ENCODE data around the gene SPEG. TPM values are rescaled to one million over a fixed set of nuclear protein-coding genes. Genes with fewer than 3 reads are reported as not detected.
"Not testable (repeated sequence)": the region's sequence is repeated elsewhere in the genome, so short reads cannot be mapped to it uniquely, and the experiment has no call there.

Gene SPEG
- polyA plus RNA-seq (ENCODE audit: insufficient read length): 235 TPM

- no peak for DNase-seq (ENCODE audit: low read depth)
Measured at GRCh38 chr2:219434718-219435525, at the start of gene SPEG. TSS of gene SPEG (plus strand) at chr2:219434843. CDS start at chr2:219434978, 135 bp downstream.

- DNase-seq (ENCODE audit: low read depth): no peak
Measured at GRCh38 chr2:219384859-219385258, 49.8 kb upstream of the SPEG start.

- DNase-seq (ENCODE audit: low read depth): no peak
Measured at GRCh38 chr2:219385958-219386520, 48.6 kb upstream of the SPEG start.

DNA sequence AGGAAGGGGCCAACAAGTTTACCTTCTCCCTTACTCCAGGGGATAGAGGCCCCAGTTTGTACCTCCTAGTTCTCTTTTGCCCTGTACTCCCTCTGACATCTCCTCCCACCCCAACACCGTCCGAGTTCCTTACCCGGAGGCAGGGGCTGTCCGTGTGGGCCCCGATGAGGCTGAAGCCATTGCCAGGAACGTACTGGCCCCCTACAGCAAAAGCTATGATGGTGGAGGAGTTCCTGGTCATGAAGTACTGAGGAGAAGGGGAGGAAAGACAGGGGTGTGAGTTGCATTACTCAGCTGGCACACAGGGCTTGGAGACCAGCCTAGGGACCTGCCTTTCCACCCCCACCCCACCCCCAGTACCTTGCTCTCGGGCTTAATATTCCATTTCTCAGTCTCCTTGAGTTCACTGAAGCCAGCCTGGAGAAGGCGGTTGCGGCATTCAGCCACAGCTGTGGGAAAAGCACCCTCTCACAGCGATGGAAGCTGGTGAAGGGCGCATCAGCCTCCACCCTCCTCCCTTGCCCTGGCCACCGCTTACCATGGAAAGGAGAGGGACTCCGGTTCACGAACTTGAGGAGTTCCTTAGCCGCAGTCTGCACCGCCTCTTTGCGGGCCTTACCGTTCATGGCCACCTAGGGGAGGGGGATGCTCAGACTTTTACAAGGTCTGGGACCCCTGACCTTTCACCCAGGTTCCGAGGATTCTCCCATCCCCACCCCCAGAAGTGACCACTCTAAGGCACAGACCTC, 47.9 kb upstream of the SPEG start:
- DNase-seq (ENCODE audit: low read depth): no peak

- DNase-seq (ENCODE audit: low read depth): peak; percentile 31
Measured at GRCh38 chr2:219387306-219388120, 47.1 kb upstream of the SPEG start, which contains the start of gene DNPEP. TSS of gene DNPEP (minus strand) at chr2:219387912. CDS start at chr2:219387794, 118 bp downstream.

- peak; percentile 79 for DNase-seq (ENCODE audit: low read depth)
Measured at GRCh38 chr2:219388121-219388906, 46.3 kb upstream of the SPEG start.

GRCh38 chr2:219388907-219389156, 45.8 kb upstream of the SPEG start:
- no peak for DNase-seq (ENCODE audit: low read depth)

DNA sequence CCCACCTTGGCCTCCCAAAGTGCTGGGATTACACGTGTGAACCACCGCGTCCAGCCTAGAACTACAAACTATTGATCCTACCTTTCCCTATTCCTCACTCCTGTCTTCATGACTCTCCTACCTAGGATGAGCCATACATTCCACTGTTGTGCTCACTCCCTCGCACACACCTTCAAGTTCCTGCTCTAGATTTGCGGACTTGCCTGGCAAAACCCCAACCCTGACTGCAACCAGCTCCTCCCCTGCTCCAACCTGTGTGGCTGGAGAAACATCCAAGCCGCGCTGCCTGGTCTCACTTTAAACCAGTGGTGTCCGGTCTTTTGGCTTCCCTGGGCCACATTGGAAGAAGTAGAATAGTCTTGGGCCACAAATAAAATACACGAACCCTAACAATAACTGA, 41.9 kb upstream of the SPEG start:
- no peak for DNase-seq (ENCODE audit: low read depth)

- DNase-seq (ENCODE audit: low read depth): not testable (repeated sequence)
Measured at GRCh38 chr2:219395056-219395455, 39.6 kb upstream of the SPEG start.

DNA sequence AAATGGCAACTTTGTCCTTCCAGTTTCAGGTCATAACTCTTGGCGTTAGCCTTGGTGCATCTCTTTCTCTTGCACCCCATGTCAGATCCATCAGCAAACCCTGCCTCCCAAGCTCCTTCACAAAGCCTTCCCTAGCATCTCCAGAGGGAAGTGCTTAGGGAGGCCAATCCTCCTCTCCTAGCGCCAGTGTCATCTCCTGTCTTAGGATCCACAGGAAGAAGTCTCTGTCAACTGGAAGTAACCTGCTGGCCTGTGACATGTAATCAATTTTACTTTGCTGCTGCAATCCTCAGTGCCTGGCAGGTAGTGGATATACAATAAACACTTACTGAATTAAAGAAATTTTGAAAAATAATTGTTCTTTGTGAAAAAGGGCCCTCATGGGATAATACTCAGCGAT, 39.0 kb upstream of the SPEG start:
- DNase-seq (ENCODE audit: low read depth): no peak

DNA sequence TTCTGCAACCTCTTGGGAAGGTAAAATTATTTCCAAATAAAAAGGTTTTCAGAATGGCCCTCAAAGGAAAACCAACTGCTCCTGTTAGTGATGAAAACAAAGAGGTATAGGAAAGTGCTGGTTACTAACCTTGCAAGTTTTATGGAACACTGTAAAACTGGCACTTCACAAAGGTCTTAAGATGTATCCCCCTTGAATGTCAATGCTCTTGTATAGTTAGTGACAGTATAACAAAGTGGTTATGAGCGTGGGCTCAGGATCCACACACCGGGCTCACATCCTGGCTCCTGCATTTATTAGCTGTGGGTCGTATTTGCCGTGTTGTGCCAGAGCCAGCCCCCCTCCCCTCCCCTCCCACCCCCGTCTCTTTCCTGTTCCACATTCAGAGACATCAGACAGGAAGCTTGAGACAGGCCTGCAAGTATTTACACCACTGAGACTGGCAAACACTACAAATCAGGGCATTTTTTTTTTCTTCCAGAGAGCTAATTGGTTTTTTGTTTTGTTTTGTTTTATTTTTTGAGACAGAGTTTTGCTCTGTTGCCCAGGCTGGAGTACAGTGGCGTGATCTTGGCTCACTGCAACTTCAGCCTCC, 37.7 kb upstream of the SPEG start:
- no peak for DNase-seq (ENCODE audit: low read depth)

GRCh38 chr2:219398721-219399363, 35.8 kb upstream of the SPEG start:
- DNase-seq (ENCODE audit: low read depth): no peak

DNA sequence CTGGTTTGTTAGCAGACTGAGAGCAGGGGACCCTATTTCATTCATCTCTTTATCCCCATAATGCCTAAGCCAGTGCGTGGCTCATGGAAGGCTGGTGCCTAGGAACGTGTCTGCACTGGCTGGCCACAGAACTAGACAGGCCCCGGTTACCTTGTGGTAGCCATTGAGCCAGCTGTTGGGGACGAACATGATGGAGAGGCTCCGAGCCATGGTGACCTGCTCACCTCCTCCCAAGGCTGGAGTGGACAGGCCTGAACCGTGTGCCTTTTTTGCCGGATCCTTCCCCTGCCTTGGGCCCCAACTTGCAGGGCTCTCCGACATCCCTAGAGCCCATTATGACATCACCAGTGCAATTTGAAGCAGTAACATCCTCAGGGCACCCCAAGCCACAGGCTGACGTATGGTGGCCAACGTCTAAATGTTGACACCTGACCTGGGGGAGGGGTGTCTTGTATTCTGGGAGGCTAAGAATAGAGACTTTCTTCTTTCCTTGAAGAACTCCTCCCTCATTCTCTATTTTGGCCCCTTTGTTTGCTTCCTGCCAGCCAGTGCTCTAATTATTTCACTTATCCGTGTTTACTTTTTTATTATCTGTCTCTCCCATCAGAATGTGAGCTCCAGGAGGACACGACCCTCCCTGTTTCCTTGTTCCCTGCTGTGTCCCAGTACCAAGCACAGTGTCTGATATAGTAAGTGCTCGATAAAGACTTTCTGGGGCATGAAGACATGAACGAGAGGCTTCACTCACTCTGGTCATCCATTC, 34.7 kb upstream of the SPEG start:
- no peak for DNase-seq (ENCODE audit: low read depth)

GRCh38 chr2:219400562-219400961, 34.1 kb upstream of the SPEG start:
- no peak for DNase-seq (ENCODE audit: low read depth)

DNA sequence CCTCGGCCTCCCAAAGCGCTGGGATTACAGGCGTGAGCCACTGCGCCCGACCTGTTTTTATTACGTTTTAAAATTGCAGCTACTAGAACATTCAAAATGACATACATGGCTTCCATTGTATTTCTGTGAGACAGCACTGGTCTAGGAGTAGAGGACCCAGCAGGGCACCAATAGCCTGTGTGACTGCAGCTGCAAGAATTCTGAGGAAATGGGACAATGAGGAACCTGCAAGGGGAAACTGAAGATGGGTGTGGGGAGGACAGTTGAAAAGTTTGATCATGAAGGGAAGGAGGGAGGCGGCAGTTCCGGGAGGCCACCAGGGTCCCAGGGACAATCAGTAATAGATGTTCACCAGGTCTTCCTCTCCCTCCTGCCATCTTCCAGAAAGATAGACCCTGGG, 33.0 kb upstream of the SPEG start:
- no peak for DNase-seq (ENCODE audit: low read depth)

DNA sequence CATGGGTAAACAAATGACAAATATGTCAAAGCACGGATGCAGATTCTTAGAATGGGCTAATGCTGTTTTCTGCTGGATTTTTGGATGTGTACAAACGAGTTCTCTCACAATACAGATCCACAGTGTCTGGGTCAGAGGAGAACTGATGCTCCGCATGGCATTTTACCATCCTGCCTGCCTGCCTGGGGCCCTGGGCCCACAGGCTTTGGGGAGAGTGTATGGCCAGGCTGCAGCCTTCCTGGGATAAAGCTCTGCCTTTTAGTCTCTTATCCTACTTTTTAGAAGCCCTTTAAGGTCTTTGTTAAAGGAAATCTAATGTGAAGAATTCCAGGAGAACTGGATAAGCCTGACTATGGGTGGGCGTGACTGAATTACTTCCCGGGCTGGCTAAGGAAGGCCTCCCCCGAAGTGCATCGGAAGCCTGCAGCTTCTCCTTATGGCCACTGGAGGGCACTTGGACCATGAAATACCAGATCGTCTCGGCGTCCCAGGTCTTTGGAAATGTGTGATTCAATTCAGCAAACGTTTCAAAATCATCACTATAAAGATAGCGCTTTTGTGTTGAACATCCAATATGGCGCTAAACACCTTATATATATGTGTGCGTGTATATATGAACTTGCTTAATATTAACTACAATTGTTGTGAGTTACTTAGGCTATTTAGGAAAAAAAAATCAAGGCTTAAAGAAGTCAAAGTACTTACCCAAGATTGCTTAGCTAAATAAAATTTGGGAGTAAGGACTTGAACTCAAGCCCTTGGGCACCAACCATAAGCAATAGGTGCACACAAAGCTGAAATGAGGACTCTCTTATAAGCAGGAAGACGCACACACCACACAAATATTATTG, 31.8 kb upstream of the SPEG start:
- DNase-seq (ENCODE audit: low read depth): peak; percentile 54

- DNase-seq (ENCODE audit: low read depth): no peak
Measured at GRCh38 chr2:219403861-219404260, 30.8 kb upstream of the SPEG start.

- no peak for DNase-seq (ENCODE audit: low read depth)
Measured at GRCh38 chr2:219404291-219404910, 30.2 kb upstream of the SPEG start.

Measured in forelimb muscle (tissue), 1 donor.